ENCODE data around the gene DGKI. TPM values are rescaled to one million over a fixed set of nuclear protein-coding genes. Genes with fewer than 3 reads are reported as not detected.

The DGKI gene
- total and polyA plus RNA-seq, 9 of the 15 experiments (the other 6 are each of a cell fraction or from before 2014, with no cell fraction given): 0.11 to 0.54 (median 0.15) TPM; not detected in 5

DNA sequence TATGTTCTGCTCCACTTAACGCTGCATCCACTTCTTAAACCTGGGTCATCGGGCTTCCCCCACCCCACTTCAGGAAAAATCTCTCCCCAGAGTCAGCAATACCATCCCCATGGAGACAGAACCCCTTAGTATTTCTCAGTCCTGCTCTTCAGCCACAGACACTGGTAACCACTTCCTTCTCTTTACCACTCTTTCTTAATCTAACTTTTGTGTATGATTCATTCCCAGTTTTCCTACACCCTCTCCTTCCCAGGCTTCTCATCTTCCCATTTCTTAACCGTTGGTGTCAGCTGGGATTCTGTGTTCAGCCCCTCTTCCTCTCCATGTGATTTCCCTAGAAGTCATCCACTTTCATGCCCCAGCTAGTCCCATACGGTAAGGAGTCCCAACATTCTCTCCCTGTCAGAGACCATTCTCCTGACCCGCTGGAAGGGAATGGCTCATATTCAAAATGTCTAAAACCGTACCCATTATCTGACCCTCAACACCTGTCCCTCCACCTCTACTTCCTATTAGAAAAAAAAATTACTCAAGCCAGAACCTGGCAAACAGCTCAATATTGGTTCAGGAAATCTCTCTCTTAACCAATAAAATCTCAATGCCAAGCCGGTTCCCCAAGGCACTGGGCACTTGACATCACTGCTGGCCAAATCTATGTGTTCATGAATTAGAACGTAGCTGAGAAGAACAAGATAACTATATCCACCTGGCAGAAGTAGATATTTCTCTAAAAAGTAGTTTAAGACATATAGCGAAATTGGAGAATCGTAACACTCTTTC is 89.4 kb downstream of the DGKI start (continued):
- no peak for TF ChIP-seq PHF8 (IDR thresholded peaks at IDR 0.05; ENCODE audit: borderline replicate concordance, low read length)

DNA sequence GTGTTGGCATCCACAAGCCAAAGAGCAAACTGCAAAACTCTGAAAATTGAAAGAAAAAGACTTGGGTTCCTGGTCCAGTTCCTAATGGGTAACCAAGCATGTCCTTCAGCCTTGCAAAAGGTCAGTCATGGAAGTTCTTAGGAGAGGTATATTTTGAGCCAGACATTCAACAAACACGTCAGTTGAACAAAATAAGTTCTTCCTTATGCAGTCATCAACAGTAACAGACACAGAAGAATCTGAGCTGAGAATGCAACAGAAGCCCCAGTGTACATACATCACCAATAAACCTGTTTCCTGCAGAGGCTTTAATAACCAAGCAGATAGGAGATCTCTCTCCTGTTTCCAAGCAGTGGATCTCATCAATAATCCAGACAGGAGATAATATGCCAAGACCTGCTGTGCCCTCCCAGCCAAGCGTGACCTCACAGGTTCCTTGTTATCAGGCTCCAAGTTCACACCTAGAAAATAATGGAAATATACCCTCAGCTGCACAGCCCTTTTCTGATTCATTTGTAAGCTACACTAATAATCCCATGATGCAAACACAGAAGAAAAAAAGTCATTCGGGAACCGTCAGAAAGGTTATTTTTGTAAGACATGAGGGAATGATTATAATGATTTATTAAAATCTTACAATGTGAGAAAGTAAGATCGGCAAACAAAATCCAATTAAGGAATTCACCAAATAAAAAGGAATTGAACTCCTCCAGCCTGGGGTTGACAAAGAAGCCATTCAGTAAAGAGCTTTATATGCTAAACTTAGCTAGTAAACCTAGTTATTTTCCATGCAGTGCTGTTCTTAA is 90.7 kb downstream of the DGKI start:
- no TSS peak for BruUV-seq (replicated peaks)
- TF ChIP-seq, protein P1, sequence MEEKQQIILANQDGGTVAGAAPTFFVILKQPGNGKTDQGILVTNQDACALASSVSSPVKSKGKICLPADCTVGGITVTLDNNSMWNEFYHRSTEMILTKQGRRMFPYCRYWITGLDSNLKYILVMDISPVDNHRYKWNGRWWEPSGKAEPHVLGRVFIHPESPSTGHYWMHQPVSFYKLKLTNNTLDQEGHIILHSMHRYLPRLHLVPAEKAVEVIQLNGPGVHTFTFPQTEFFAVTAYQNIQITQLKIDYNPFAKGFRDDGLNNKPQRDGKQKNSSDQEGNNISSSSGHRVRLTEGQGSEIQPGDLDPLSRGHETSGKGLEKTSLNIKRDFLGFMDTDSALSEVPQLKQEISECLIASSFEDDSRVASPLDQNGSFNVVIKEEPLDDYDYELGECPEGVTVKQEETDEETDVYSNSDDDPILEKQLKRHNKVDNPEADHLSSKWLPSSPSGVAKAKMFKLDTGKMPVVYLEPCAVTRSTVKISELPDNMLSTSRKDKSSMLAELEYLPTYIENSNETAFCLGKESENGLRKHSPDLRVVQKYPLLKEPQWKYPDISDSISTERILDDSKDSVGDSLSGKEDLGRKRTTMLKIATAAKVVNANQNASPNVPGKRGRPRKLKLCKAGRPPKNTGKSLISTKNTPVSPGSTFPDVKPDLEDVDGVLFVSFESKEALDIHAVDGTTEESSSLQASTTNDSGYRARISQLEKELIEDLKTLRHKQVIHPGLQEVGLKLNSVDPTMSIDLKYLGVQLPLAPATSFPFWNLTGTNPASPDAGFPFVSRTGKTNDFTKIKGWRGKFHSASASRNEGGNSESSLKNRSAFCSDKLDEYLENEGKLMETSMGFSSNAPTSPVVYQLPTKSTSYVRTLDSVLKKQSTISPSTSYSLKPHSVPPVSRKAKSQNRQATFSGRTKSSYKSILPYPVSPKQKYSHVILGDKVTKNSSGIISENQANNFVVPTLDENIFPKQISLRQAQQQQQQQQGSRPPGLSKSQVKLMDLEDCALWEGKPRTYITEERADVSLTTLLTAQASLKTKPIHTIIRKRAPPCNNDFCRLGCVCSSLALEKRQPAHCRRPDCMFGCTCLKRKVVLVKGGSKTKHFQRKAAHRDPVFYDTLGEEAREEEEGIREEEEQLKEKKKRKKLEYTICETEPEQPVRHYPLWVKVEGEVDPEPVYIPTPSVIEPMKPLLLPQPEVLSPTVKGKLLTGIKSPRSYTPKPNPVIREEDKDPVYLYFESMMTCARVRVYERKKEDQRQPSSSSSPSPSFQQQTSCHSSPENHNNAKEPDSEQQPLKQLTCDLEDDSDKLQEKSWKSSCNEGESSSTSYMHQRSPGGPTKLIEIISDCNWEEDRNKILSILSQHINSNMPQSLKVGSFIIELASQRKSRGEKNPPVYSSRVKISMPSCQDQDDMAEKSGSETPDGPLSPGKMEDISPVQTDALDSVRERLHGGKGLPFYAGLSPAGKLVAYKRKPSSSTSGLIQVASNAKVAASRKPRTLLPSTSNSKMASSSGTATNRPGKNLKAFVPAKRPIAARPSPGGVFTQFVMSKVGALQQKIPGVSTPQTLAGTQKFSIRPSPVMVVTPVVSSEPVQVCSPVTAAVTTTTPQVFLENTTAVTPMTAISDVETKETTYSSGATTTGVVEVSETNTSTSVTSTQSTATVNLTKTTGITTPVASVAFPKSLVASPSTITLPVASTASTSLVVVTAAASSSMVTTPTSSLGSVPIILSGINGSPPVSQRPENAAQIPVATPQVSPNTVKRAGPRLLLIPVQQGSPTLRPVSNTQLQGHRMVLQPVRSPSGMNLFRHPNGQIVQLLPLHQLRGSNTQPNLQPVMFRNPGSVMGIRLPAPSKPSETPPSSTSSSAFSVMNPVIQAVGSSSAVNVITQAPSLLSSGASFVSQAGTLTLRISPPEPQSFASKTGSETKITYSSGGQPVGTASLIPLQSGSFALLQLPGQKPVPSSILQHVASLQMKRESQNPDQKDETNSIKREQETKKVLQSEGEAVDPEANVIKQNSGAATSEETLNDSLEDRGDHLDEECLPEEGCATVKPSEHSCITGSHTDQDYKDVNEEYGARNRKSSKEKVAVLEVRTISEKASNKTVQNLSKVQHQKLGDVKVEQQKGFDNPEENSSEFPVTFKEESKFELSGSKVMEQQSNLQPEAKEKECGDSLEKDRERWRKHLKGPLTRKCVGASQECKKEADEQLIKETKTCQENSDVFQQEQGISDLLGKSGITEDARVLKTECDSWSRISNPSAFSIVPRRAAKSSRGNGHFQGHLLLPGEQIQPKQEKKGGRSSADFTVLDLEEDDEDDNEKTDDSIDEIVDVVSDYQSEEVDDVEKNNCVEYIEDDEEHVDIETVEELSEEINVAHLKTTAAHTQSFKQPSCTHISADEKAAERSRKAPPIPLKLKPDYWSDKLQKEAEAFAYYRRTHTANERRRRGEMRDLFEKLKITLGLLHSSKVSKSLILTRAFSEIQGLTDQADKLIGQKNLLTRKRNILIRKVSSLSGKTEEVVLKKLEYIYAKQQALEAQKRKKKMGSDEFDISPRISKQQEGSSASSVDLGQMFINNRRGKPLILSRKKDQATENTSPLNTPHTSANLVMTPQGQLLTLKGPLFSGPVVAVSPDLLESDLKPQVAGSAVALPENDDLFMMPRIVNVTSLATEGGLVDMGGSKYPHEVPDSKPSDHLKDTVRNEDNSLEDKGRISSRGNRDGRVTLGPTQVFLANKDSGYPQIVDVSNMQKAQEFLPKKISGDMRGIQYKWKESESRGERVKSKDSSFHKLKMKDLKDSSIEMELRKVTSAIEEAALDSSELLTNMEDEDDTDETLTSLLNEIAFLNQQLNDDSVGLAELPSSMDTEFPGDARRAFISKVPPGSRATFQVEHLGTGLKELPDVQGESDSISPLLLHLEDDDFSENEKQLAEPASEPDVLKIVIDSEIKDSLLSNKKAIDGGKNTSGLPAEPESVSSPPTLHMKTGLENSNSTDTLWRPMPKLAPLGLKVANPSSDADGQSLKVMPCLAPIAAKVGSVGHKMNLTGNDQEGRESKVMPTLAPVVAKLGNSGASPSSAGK (IDR thresholded peaks at IDR 0.05): no peak
- TF ChIP-seq FOXP1 (CRISPR knock-in tag; IDR thresholded peaks at IDR 0.05) (no peak), ZNF644 (tag; IDR thresholded peaks at IDR 0.05; ENCODE audit: low read depth) (no peak), RBFOX2 (IDR thresholded peaks at IDR 0.05; ENCODE audit: low read depth, low read length) (no peak), SRSF9 (IDR thresholded peaks at IDR 0.05; ENCODE audit: borderline replicate concordance, low read depth, low read length) (no peak), GTF2A2 (tag; IDR thresholded peaks at IDR 0.05) (no peak)

More for the DNA sequence above, 90.7 kb downstream of the DGKI start:
- H3K9me1 ChIP-seq (ENCODE audit: control insufficient read depth, insufficient read depth, low read length): no peaks in the 10 kb centered on the region
- intact Hi-C loops (cut with micrococcal nuclease) (no loop called here), in situ Hi-C loops (cut with MboI) (no loop called here)
- ChIA-PET POLR2A (no interaction called here), CTCF (ENCODE audit: low intra/inter-chr PET ratio) (no interaction called here)
- no peak overlapping the region for H3K27ac ChIP-seq (ENCODE audit: extremely low read depth, low read depth, low read length)
- no peaks in the 10 kb centered on the region for H3K36me3 ChIP-seq (ENCODE audit: control insufficient read depth, insufficient read depth, low read length)
- no peaks in the 10 kb centered on the region for H4K20me1 ChIP-seq (replicated peaks; ENCODE audit: control insufficient read depth, insufficient read depth, low read length)
- H3K9me3 ChIP-seq (replicated peaks; ENCODE audit: control insufficient read depth, insufficient read depth, low read depth, low read length): no peaks in the 10 kb centered on the region
- no peak overlapping the region for H3K9ac ChIP-seq (ENCODE audit: insufficient read depth in 1 of 2, low read depth in 2 of 2, low read length in 2 of 2)
- ATAC-seq (no peak), DNase-seq (ENCODE audit: extremely low read depth in 1 of 4, low spot score in 3 of 4) (no peak), FAIRE-seq (no peak)
- peaks cover 5 to 16% of the 10 kb centered on the region in 2 experiments; a peak in 4 of 5 replicates for H3K27me3 ChIP-seq (ENCODE audit: control insufficient read depth in 2 of 2, insufficient read depth in 2 of 2, low read length in 2 of 2)
- H3K79me2 ChIP-seq (ENCODE audit: control insufficient read depth, insufficient read depth, low read length): no peaks in the 10 kb centered on the region
- no peak overlapping the region for H3K4me2 ChIP-seq (ENCODE audit: insufficient read depth, low read length)
- 0% methylated on average over 5 of the region's 5 CpGs for WGBS (ENCODE audit: insufficient coverage, low coverage, missing lambda C conversion rate)
- H3K4me1 ChIP-seq (replicated peaks in 1 of 2; ENCODE audit: control insufficient read depth in 2 of 2, insufficient read depth in 2 of 2, low read length in 2 of 2): no peaks in the 10 kb centered on the region
- H3K4me3 ChIP-seq: no peak overlapping the region
- H2AFZ ChIP-seq (ENCODE audit: low read depth, low read length): no peak overlapping the region
